Measurements from ENCODE around the gene C1orf141. TPM values are rescaled to one million over a fixed set of nuclear protein-coding genes. Genes with fewer than 3 reads are reported as not detected.

Gene C1orf141
- total and polyA plus RNA-seq, 9 of the 15 experiments (the other 6 are each of a cell fraction or from before 2014, with no cell fraction given), result not detected

DNA sequence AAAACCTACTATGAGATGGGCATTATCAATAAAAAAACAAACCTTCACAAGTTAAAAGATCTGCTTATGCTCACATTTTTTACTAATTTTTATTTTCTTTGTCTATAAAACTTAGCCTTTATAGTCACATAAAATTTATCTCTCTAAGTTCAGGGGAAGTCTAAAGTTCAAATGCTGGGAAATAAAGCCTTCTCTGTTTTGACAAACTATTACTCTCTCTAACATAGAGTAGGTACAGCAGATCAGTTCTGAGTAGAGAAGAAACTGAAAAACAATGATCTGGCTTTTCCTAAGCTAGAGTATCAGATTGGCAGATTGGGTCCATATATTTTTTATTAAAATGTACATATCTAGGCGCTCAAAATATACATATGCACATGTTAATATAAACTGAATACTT, 31.2 kb downstream of the C1orf141 start (continued):
- TF ChIP-seq ASH1L (IDR thresholded peaks at IDR 0.05; ENCODE audit: borderline replicate concordance, low read depth, partially characterized antibody) (no peak), NR4A1 (CRISPR knock-in tag; IDR thresholded peaks at IDR 0.05) (no peak), NR4A1 (tag; IDR thresholded peaks at IDR 0.05) (no peak), BRCA1 (IDR thresholded peaks at IDR 0.05) (no peak), BRCA1 (CRISPR knock-in tag; IDR thresholded peaks at IDR 0.05) (no peak), SAP30 (IDR thresholded peaks at IDR 0.05; ENCODE audit: borderline replicate concordance, insufficient read depth, low read depth, low read length, poor library complexity, severe bottlenecking) (no peak), HMG20A (CRISPR knock-in tag; conservative IDR thresholded peaks at IDR 0.05) (no peak)
- TF ChIP-seq, protein P1, sequence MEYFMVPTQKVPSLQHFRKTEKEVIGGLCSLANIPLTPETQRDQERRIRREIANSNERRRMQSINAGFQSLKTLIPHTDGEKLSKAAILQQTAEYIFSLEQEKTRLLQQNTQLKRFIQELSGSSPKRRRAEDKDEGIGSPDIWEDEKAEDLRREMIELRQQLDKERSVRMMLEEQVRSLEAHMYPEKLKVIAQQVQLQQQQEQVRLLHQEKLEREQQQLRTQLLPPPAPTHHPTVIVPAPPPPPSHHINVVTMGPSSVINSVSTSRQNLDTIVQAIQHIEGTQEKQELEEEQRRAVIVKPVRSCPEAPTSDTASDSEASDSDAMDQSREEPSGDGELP (CRISPR knock-in tag; IDR thresholded peaks at IDR 0.05; ENCODE audit: borderline replicate concordance), result no peak

DNA sequence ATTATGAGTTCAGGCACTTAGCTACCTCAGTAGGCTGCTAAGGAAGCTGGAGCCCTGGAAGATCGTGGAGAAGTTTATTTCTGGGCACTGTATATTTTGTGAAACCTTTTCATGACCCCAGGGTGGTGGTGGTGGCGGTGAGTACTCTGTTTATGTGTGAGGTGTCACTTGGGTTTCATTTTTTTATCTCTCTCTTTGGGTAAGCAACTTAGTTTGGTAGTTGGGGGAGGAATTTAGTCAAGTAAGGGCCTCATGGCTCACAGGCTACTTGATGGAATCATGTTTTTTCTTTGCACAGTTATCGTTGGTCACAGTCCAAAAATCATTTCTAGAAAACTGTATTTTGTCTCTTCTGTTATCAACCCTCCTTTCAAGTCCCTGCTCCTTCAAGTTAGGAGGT, 33.9 kb downstream of the C1orf141 start:
- H3K4me3 ChIP-seq, result no peak overlapping the region
- H3K27me3 ChIP-seq (ENCODE audit: control insufficient read depth in 2 of 2, insufficient read depth in 2 of 2, low read length in 2 of 2), result no peaks in the 10 kb centered on the region
- POLR2A ChIA-PET, result no interaction called here
- peak overlapping the region; percentile 73 for H2AFZ ChIP-seq (ENCODE audit: low read depth, low read length)
- peaks cover 0 to 12% of the 10 kb centered on the region in 2 experiments; a peak in 2 of 5 replicates for H3K4me1 ChIP-seq (replicated peaks in 1 of 2; ENCODE audit: control insufficient read depth in 2 of 2, insufficient read depth in 2 of 2, low read length in 2 of 2)
- no TSS peak for BruUV-seq (replicated peaks)
- CTCF ChIA-PET (ENCODE audit: low intra/inter-chr PET ratio), result no interaction called here
- H4K20me1 ChIP-seq (replicated peaks; ENCODE audit: control insufficient read depth, insufficient read depth, low read length), result no peaks in the 10 kb centered on the region
- DNase-seq (ENCODE audit: extremely low read depth in 1 of 4, low spot score in 3 of 4), result no peak
- peak; percentile 57 for ATAC-seq
- TF ChIP-seq, protein P2, sequence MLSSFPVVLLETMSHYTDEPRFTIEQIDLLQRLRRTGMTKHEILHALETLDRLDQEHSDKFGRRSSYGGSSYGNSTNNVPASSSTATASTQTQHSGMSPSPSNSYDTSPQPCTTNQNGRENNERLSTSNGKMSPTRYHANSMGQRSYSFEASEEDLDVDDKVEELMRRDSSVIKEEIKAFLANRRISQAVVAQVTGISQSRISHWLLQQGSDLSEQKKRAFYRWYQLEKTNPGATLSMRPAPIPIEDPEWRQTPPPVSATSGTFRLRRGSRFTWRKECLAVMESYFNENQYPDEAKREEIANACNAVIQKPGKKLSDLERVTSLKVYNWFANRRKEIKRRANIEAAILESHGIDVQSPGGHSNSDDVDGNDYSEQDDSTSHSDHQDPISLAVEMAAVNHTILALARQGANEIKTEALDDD (IDR thresholded peaks at IDR 0.05), result peak; percentile 49; the same call in 1 of the 2 replicates
- no peak for TF ChIP-seq RFX7 (CRISPR knock-in tag; IDR thresholded peaks at IDR 0.05)
- intact Hi-C loops (cut with micrococcal nuclease), result loop anchor here (5.0 kb wide), 1 partner anchor 41 kb away; no protein-coding TSS in a partner anchor
- no peaks in the 10 kb centered on the region for H3K79me2 ChIP-seq (ENCODE audit: control insufficient read depth, insufficient read depth, low read length)
- in situ Hi-C loops (cut with MboI), result no loop called here
- H3K36me3 ChIP-seq (ENCODE audit: control insufficient read depth, insufficient read depth, low read length), result no peaks in the 10 kb centered on the region
- 5% methylated on average over 3 of the region's 3 CpGs for WGBS (ENCODE audit: insufficient coverage, low coverage, missing lambda C conversion rate)
- H3K9me3 ChIP-seq (replicated peaks; ENCODE audit: control insufficient read depth, insufficient read depth, low read depth, low read length), result no peaks in the 10 kb centered on the region
- no peak overlapping the region; a peak in 1 of 4 replicates for H3K9ac ChIP-seq (ENCODE audit: insufficient read depth in 1 of 2, low read depth in 2 of 2, low read length in 2 of 2)
- peak overlapping the region; percentile 14; the same call in 1 of the 3 replicates for H3K27ac ChIP-seq (ENCODE audit: extremely low read depth, low read depth, low read length)
- H3K4me2 ChIP-seq (ENCODE audit: insufficient read depth, low read length), result no peak overlapping the region
- no peaks in the 10 kb centered on the region for H3K9me1 ChIP-seq (ENCODE audit: control insufficient read depth, insufficient read depth, low read length)
- no peak for FAIRE-seq
